Spleen (tissue), 11 donors: ENCODE data around the gene PKD1L1. TPM values are rescaled to one million over a fixed set of nuclear protein-coding genes. Genes with fewer than 3 reads are reported as not detected.

Source experiments
- DNase-seq: peaks from one replicate; pipeline ENCODE4 v3.0.0-alpha.2; 2020
- H3K27ac ChIP-seq, 8 donors: fragments of 200-600 bp; sonication (generic) in 7 of 8; 1 replicate in 4 of 8; 2 replicates in 4 of 8; pipeline versions ENCODE4 v1.5.0 to v1.8.0; 2016 to 2021; ENCODE audit warnings: inconsistent platforms in 4 of 8, mild to moderate bottlenecking in 4 of 8, moderate library complexity in 1 of 8
- H3K27me3 ChIP-seq, 7 donors: fragments of 200-600 bp; sonication (generic) in 6 of 7; replicated peaks in 1 of 7; 1 replicate in 4 of 7; 2 replicates in 3 of 7; pipeline versions ENCODE4 v1.5.0 to v1.8.0; 2016 to 2021; ENCODE audit warnings: inconsistent platforms in 3 of 7, mild to moderate bottlenecking in 1 of 7
- H3K36me3 ChIP-seq, 6 donors: fragments of 200-600 bp; sonication (generic) in 5 of 6; 1 replicate in 4 of 6; 2 replicates in 2 of 6; pipeline versions ENCODE4 v1.5.0 to v1.8.0; 2016 to 2021; ENCODE audit warnings: inconsistent platforms in 2 of 6
- H3K4me1 ChIP-seq, 6 donors: fragments of 200-600 bp; sonication (generic) in 5 of 6; 1 replicate in 3 of 6; 2 replicates in 3 of 6; pipeline versions ENCODE4 v1.5.0 to v1.8.0; 2016 to 2021; ENCODE audit warnings: inconsistent platforms in 3 of 6
- H3K4me3 ChIP-seq, 8 donors: fragments of 200-600 bp; sonication (generic) in 7 of 8; 1 replicate in 4 of 8; 2 replicates in 4 of 8; pipeline versions ENCODE4 v1.5.0 to v1.8.0; 2016 to 2021; ENCODE audit warnings: inconsistent platforms in 4 of 8, mild to moderate bottlenecking in 4 of 8, moderate library complexity in 2 of 8
- H3K9me3 ChIP-seq, 8 donors: fragments of 200-600 bp; sonication (generic) in 7 of 8; 1 replicate in 4 of 8; 2 replicates in 4 of 8; pipeline versions ENCODE4 v1.5.0 to v1.8.0; 2016 to 2021; ENCODE audit warnings: inconsistent platforms in 4 of 8
- POLR2A ChIP-seq, 3 donors: fragments of 450-650 bp; IDR thresholded peaks; one replicate each; pipeline ENCODE4 v1.5.1; 2017; ENCODE audit warnings: antibody characterized with exemption in 3 of 3, mild to moderate bottlenecking in 1 of 3
- POLR2AphosphoS5 ChIP-seq, 3 donors: sonication (generic); formaldehyde crosslinking; IDR thresholded peaks; one replicate each; pipeline ENCODE4 v1.5.1; 2017; ENCODE audit warnings: antibody characterized with exemption in 3 of 3
- WGBS, 5 donors: extraction: QIAGEN DNeasy Blood & Tissue Kit in 3 of 5; methylation state at CpG; one replicate each; pipeline versions ENCODE4 v1.1.5 to v1.1.7; 2013 to 2018; 5-methylcytosine and 5-hydroxymethylcytosine counted together
- intact Hi-C: fragments of 100-400 bp; cut with DNase I; formaldehyde crosslinking; loops from one replicate; pipeline ENCODE4 v1.15.0; 2023; ENCODE audit warnings: low total_unique reads
- polyA plus RNA-seq, 3 donors: library from polyadenylated mRNA; stranded (reverse); fragments of 200-250 nt; gene quantifications; one replicate each; pipeline ENCODE4 v1.2.1, GENCODE V29; 2013
- total RNA-seq, 7 donors: library from RNA; depleted of rRNA in 3 of 7; stranded (reverse); fragments of >200 nt in 3 of 7; fragmentation: NEBNext Ultra II Directional in 4 of 7; extraction: Animal tissue kit (Norgen Biotek cat#: 25700) in 4 of 7; gene quantifications; one replicate each; pipeline versions ENCODE4 v1.1.0 to v1.2.1, GENCODE V29; 2016 to 2021
- TF ChIP-seq, protein P1 (sequence below), 11 experiments: fragments of 200-600 bp in 7 of 11; fragments of 450-650 bp in 4 of 11; sonication (generic) in 4 of 11; IDR thresholded peaks in 8 of 11; conservative IDR thresholded peaks in 3 of 11; 1 replicate in 7 of 11; 2 replicates in 4 of 11; pipeline versions ENCODE4 v1.4.0 to v1.8.0; 2016 to 2021; ENCODE audit warnings: antibody characterized with exemption in 11 of 11, inconsistent platforms in 4 of 11, mild to moderate bottlenecking in 1 of 11
- donor health status: healthy with polysubstance abuse.
- donor health status: DM: no; HTN: no; CAD: no; lungs with moderate emphysema.
- donor health status: DM: no; HTN: no; CAD: no.
- donor health status: Bipolar disorder and iron deficiency.
- donor health status: healthy.
- donor health status: DM: no; HTN: no; CAD: no.
- donor health status: DM: yes; HTN: yes; CAD: no.

PKD1L1 gene
- total and polyA plus RNA-seq, 10 donors = 0.28 to 1.3 (median 0.49) TPM

DNA sequence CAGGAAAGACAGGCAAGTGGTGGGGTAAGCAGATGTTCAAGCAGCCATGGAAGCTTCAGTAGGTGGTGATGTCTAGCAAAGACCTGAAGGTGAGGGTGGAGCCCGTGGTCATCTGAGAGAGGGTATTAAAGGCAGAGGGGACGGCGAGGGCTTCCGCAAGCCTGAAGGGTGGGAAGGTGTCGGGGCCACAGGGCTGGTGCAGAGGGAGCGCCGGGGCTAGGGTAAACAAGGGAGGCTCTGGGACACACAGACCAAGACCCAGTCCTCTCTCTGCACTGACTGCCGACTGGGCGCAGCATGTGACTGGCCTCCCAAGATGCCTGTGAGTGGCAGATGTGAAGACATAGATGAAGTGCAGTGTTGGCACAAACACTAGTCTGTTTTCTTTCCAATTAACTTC lies 132.4 kb downstream of the PKD1L1 start:
- 89 to 93% (median 92%) methylated on average over 9 of the region's 9 CpGs for WGBS, 5 donors
- H3K4me3 ChIP-seq = no peak overlapping the region
- no peaks in the 10 kb centered on the region for H3K27me3 ChIP-seq
- H3K9me3 ChIP-seq = no peaks in the 10 kb centered on the region
- peaks cover 0 to 50% (median 18%) of the 10 kb centered on the region in 6 donors for H3K4me1 ChIP-seq
- no peak for DNase-seq
- H3K27ac ChIP-seq = no peak overlapping the region
- H3K36me3 ChIP-seq = no peaks in the 10 kb centered on the region
- intact Hi-C loops = loop anchor here (5.0 kb wide), 1 partner anchor 549 kb away; no protein-coding TSS in a partner anchor
- TF ChIP-seq POLR2A (IDR thresholded peaks at IDR 0.05) (no peak), POLR2AphosphoS5 (IDR thresholded peaks at IDR 0.05) (no peak)
- TF ChIP-seq, protein P1, sequence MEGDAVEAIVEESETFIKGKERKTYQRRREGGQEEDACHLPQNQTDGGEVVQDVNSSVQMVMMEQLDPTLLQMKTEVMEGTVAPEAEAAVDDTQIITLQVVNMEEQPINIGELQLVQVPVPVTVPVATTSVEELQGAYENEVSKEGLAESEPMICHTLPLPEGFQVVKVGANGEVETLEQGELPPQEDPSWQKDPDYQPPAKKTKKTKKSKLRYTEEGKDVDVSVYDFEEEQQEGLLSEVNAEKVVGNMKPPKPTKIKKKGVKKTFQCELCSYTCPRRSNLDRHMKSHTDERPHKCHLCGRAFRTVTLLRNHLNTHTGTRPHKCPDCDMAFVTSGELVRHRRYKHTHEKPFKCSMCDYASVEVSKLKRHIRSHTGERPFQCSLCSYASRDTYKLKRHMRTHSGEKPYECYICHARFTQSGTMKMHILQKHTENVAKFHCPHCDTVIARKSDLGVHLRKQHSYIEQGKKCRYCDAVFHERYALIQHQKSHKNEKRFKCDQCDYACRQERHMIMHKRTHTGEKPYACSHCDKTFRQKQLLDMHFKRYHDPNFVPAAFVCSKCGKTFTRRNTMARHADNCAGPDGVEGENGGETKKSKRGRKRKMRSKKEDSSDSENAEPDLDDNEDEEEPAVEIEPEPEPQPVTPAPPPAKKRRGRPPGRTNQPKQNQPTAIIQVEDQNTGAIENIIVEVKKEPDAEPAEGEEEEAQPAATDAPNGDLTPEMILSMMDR (IDR thresholded peaks at IDR 0.05 in 8 of 11, conservative IDR thresholded peaks at IDR 0.05 in 3 of 11) = no peak

DNA sequence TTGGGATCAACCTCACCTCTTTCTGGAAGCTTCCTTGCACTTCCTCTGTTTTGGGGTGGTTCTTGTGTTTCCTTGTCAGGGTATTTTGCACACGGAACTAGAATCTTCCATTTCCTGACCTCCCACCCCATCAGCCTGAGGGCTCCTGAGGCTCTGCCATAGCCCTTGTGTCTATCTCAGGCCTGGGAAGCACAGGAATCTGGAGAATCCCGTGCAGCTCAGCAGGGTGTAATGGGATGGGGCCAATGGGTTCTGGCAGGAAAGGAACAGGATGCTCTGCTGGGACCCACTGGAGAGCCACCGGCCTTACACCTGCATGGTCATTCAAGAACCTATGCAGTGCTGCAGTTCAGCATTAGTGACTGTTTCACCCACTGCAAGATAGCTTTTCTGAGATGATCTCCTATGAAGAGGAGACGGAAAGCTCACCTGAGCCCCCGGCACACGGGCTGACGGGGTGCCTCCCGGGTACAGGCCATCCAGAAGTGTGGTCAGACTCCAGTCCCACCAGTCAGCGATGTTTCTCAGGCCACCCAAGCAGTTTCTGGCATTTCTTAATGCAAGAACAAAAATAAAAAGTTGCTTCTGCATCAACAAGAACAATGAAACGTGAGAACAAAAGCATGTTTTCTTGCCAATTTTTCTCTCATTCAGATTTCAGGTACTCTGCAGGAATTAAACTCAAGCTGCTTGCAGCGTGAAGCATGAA lies 133.2 kb downstream of the PKD1L1 start:
- Histone ChIP-seq H3K36me3 (no peaks in the 10 kb centered on the region), H3K4me1 (peaks cover 0 to 58% (median 18%) of the 10 kb centered on the region in 6 donors), H3K4me3 (no peak overlapping the region), H3K27me3 (no peaks in the 10 kb centered on the region), H3K9me3 (no peaks in the 10 kb centered on the region), H3K27ac (no peak overlapping the region)
- intact Hi-C loops = loop anchor here (5.0 kb wide), 1 partner anchor 548 kb away; no protein-coding TSS in a partner anchor
- WGBS, 5 donors = 80 to 90% (median 84%) methylated on average over 10 to 11 of the region's 11 CpGs
- no peak for DNase-seq
- no peak for TF ChIP-seq POLR2A (IDR thresholded peaks at IDR 0.05)
- TF ChIP-seq, protein P1 (IDR thresholded peaks at IDR 0.05 in 8 of 11, conservative IDR thresholded peaks at IDR 0.05 in 3 of 11) = no peak
- TF ChIP-seq POLR2AphosphoS5 (IDR thresholded peaks at IDR 0.05) = no peak

DNA sequence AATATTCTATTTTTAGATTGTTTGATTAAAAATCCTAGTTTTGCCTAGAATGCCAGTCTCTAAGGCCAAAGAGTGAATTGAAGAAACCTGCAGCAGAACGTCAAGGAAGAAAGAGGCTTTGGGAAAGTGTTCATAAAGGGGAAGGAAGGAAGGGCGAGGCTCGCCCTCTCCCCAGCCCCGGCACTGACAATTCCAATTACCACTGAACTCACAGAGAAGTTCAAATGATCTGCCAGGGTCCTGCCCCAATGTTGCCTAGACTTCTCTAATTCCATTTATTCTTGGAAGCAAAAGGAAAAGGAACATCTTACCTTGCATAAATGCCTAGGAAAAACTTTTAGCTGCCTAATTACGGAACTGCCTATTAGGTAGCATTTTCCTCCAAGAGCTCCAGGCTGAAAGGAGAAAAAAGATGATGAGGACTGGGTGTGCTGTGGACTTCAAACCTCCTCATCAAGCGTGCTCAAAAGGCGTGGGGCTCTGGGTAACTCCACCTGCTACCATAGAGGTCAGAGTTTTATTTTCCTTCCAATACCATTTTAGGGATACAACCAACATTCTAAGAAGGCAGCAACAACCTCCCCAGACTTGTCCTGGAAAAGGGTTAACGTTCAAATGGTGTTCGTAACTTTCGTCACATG lies 134.5 kb downstream of the PKD1L1 start:
- Histone ChIP-seq H3K9me3 (no peaks in the 10 kb centered on the region), H3K27ac (no peak overlapping the region), H3K4me1 (peaks cover 0 to 52% (median 12%) of the 10 kb centered on the region in 6 donors), H3K27me3 (no peaks in the 10 kb centered on the region), H3K4me3 (no peak overlapping the region), H3K36me3 (no peaks in the 10 kb centered on the region)
- DNase-seq = peak; percentile 56
- TF ChIP-seq POLR2AphosphoS5 (IDR thresholded peaks at IDR 0.05) (no peak), POLR2A (IDR thresholded peaks at IDR 0.05) (no peak)
- TF ChIP-seq, protein P1 (IDR thresholded peaks at IDR 0.05 in 8 of 11, conservative IDR thresholded peaks at IDR 0.05 in 3 of 11) = no peak
- intact Hi-C loops = no loop called here
- 54 to 70% (median 67%) methylated on average over 10 of the region's 10 CpGs for WGBS, 5 donors
